IPS-18a (cell line): ENCODE data around the gene HCFC1R1.
A peak's percentile ranks its signal among the peaks of the same experiment; 100 is the strongest.
"Not testable (repeated sequence)": the region's sequence is repeated elsewhere in the genome, so short reads cannot be mapped to it uniquely, and the experiment has no call there.

ENCODE experiments used
- H3K27ac ChIP-seq: one replicate; pipeline ENCODE4 v1.5.1; 2013; ENCODE audit warnings: low read length
- H3K27me3 ChIP-seq: one replicate; pipeline ENCODE4 v1.6.1; 2013; ENCODE audit warnings: mild to moderate bottlenecking, low read length; ENCODE audit not compliant: control insufficient read depth, insufficient read depth
- H3K36me3 ChIP-seq: one replicate; pipeline ENCODE4 v1.6.1; 2013; ENCODE audit warnings: low read depth, low read length; ENCODE audit not compliant: control insufficient read depth
- H3K4me1 ChIP-seq: one replicate; pipeline ENCODE4 v1.6.1; 2013; ENCODE audit warnings: low read depth, low read length; ENCODE audit not compliant: control insufficient read depth
- H3K4me3 ChIP-seq: one replicate; pipeline ENCODE4 v1.5.1; 2013; ENCODE audit warnings: low read length
- H3K9ac ChIP-seq: one replicate; pipeline ENCODE4 v1.6.1; 2013; ENCODE audit warnings: mild to moderate bottlenecking, low read length, moderate library complexity
- H3K9me3 ChIP-seq: one replicate; pipeline ENCODE4 v1.6.1; 2013; ENCODE audit warnings: low read depth, low read length; ENCODE audit not compliant: control insufficient read depth

The HCFC1R1 gene

DNA sequence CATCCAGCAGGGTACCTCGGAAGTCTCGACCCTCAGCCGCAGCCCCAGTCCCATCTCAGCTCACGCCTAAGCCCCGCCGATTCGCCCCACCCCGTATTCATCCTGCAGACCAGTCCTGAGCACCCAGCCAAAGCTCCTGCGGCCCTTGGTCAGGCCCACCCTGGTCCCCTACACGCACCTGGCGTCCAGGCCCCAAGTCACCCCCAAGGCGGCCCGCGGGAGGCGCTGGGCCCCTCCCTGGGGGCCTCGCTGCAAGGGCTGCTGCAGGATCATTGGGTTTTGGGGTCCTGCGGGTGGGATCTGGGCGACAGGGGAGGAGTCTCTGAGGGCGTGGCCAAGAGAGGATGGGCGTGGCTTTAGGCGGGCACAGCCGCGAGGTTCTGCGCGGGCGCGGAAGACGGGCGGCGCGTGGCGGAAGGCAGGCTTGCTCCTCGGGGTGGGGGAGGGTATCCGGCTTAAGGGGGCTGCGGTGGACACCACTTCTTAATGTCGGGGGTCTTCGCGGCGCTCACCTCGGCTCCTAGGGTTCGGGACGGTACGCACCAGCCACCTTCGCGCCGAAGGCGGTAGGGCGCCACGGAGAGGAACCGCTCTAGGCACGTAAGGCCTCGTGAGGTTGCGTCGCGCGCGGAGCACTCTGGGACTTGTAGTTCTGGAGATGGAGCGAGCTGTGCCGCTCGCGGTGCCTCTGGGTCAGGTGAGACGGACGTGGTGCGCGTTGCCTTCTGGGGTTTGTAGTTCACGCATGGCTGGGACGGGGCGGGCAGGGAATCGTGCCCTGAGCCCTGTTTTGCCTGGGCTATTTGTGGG is at the start of gene HCFC1R1, which contains the start of gene THOC6:
TSS of gene HCFC1R1 (minus strand) at position 274 of the 810 bp plus-strand sequence. CDS start at position 273, 1 bp downstream.
TSS of gene THOC6 (plus strand) at position 367 of the 810 bp plus-strand sequence. CDS start at position 659, 292 bp downstream.
- H3K27ac ChIP-seq = peak within 1 kb of the TSS; percentile 87
- no peaks in the 10 kb centered on the region for H3K9me3 ChIP-seq
- H3K4me3 ChIP-seq = peak within 1 kb of the TSS; percentile 99
- H3K36me3 ChIP-seq = peaks cover 23% of the 10 kb centered on the region
- peaks cover 17% of the 10 kb centered on the region for H3K4me1 ChIP-seq
- H3K27me3 ChIP-seq = no peaks in the 10 kb centered on the region
- H3K9ac ChIP-seq = peak within 1 kb of the TSS; percentile 88

DNA sequence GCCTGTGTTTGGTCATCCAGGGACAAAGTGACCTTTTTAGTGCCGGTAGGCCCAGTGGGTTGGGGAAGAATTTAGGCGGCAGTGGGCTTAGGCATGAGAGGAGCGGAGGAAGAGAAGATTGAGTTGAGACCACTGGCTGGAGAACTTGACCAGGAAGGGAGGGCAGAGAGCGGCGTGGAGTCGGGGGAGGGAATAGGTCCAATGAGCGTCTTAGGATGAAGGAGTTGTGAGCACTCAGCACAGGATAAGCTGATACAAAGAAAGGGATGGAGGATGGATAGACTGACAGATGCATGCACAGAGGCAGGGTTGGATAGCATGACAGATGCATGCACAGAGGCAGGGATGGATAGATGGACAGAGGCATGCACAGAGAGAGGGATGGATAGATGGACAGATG is 49.7 kb upstream of the HCFC1R1 start:
- no peaks in the 10 kb centered on the region for H3K27me3 ChIP-seq
- no peak overlapping the region for H3K9ac ChIP-seq
- H3K36me3 ChIP-seq = no peaks in the 10 kb centered on the region
- H3K27ac ChIP-seq = no peak overlapping the region
- H3K4me1 ChIP-seq = no peaks in the 10 kb centered on the region
- no peak overlapping the region for H3K4me3 ChIP-seq
- no peaks in the 10 kb centered on the region for H3K9me3 ChIP-seq

DNA sequence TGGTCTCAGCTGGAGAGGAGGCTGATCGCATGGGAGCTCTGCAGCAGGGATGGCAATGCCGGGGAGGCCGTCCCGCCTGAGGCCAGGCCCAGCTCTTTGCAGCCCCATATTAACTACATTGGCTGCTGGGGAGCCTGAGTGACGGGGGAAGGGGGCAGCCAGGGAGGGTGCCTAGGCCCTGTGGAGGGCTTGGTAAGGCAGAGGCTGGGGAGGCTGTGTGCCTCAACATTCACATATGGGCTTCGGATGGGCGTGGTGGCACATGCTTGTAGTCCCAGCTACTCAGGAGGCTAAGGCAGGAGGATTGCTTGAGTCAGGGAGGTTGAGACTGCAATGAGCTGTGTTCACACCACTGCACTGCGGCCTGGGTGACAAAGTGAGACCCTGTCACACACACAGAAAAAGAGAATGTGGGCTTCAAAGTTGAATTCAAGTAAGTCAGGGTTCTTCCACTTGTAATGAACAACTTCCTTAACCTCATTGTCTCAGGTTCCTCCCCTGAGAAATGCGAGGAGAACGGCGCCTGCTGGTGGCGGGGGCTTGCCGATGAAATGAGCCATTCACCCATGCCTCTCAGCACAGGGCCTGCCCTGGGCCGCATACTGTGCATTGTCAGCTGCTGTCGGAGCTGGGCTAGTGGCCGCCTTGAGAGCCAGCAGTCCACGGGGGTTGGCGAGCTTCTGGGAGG is 49.0 kb upstream of the HCFC1R1 start:
- H3K9me3 ChIP-seq, H3K4me1 ChIP-seq, H3K27ac ChIP-seq, H3K36me3 ChIP-seq, H3K4me3 ChIP-seq, H3K27me3 ChIP-seq, H3K9ac ChIP-seq: not testable (repeated sequence)

- not testable (repeated sequence) for H3K27me3 ChIP-seq, H3K27ac ChIP-seq, H3K9ac ChIP-seq, H3K4me1 ChIP-seq, H3K4me3 ChIP-seq, H3K9me3 ChIP-seq, H3K36me3 ChIP-seq
Measured at GRCh38 chr16:3072148-3072547, 48.4 kb upstream of the HCFC1R1 start.

GRCh38 chr16:3071655-3072054 is 47.9 kb upstream of the HCFC1R1 start:
- H3K4me3 ChIP-seq = no peak overlapping the region
- no peaks in the 10 kb centered on the region for H3K4me1 ChIP-seq
- H3K9ac ChIP-seq = no peak overlapping the region
- no peaks in the 10 kb centered on the region for H3K27me3 ChIP-seq
- no peaks in the 10 kb centered on the region for H3K36me3 ChIP-seq
- H3K9me3 ChIP-seq = no peaks in the 10 kb centered on the region
- no peak overlapping the region for H3K27ac ChIP-seq

- Histone ChIP-seq H3K4me3 (no peak overlapping the region), H3K27me3 (no peaks in the 10 kb centered on the region), H3K4me1 (no peaks in the 10 kb centered on the region), H3K9ac (no peak overlapping the region), H3K9me3 (no peaks in the 10 kb centered on the region), H3K36me3 (no peaks in the 10 kb centered on the region), H3K27ac (no peak overlapping the region)
Measured at GRCh38 chr16:3070608-3071111, 46.9 kb upstream of the HCFC1R1 start.

GRCh38 chr16:3069146-3069545 is 45.4 kb upstream of the HCFC1R1 start:
- H3K27ac ChIP-seq, H3K36me3 ChIP-seq, H3K9me3 ChIP-seq, H3K9ac ChIP-seq, H3K4me3 ChIP-seq, H3K27me3 ChIP-seq, H3K4me1 ChIP-seq: not testable (repeated sequence)

GRCh38 chr16:3068487-3068886 is 44.7 kb upstream of the HCFC1R1 start:
- H3K9ac ChIP-seq = no peak overlapping the region
- H3K27ac ChIP-seq = no peak overlapping the region

GRCh38 chr16:3066440-3066748 is 42.7 kb upstream of the HCFC1R1 start:
- Histone ChIP-seq H3K4me3 (no peak overlapping the region), H3K9ac (no peak overlapping the region), H3K27me3 (no peaks in the 10 kb centered on the region), H3K9me3 (no peaks in the 10 kb centered on the region), H3K36me3 (no peaks in the 10 kb centered on the region), H3K27ac (no peak overlapping the region), H3K4me1 (peaks cover 5% of the 10 kb centered on the region)

More at GRCh38 chr16:3068487-3068886, 44.7 kb upstream of the HCFC1R1 start:
- Histone ChIP-seq H3K27me3 (no peaks in the 10 kb centered on the region), H3K4me1 (peaks cover 5% of the 10 kb centered on the region), H3K4me3 (no peak overlapping the region), H3K9me3 (no peaks in the 10 kb centered on the region), H3K36me3 (no peaks in the 10 kb centered on the region)

GRCh38 chr16:3065742-3066439 is 42.1 kb upstream of the HCFC1R1 start:
- Histone ChIP-seq H3K27me3 (no peaks in the 10 kb centered on the region), H3K4me3 (no peak overlapping the region), H3K4me1 (peaks cover 5% of the 10 kb centered on the region), H3K27ac (no peak overlapping the region), H3K36me3 (no peaks in the 10 kb centered on the region), H3K9me3 (no peaks in the 10 kb centered on the region), H3K9ac (no peak overlapping the region)

- Histone ChIP-seq H3K27me3 (no peaks in the 10 kb centered on the region), H3K4me1 (peaks cover 5% of the 10 kb centered on the region), H3K27ac (no peak within 1 kb of the TSS), H3K9me3 (no peaks in the 10 kb centered on the region), H3K4me3 (no peak within 1 kb of the TSS), H3K36me3 (no peaks in the 10 kb centered on the region), H3K9ac (no peak within 1 kb of the TSS)
Measured at GRCh38 chr16:3065069-3065741, 41.5 kb upstream of the HCFC1R1 start, which contains the start of gene IL32. Gene IL32 (plus strand): TSS chr16:3065640. CDS start chr16:3065812, 172 bp downstream.
